K562 (cell line): ENCODE results near the gene DMAC2L. TPM values are rescaled to one million over a fixed set of nuclear protein-coding genes. Genes with fewer than 3 reads are reported as not detected.

Experiments used
- AFF1 ChIP-seq, 2 experiments: fragments of 450-650 bp; IDR thresholded peaks; 2 replicates each; pipeline ENCODE4 v1.6.1; 2018; ENCODE audit warnings: mild to moderate bottlenecking in 2 of 2, low read depth in 1 of 2; ENCODE audit not compliant: partially characterized antibody in 2 of 2
- HES1 ChIP-seq: fragments of 450-650 bp; IDR thresholded peaks from 2 replicates; pipeline ENCODE4 v1.6.1; 2016; ENCODE audit warnings: low read depth, mild to moderate bottlenecking, moderate library complexity
- HOMEZ ChIP-seq: fragments of 250-450 bp; sonication (Bioruptor Pico); IDR thresholded peaks from 2 replicates; pipeline ENCODE4 v1.4.0; 2020; ENCODE audit warnings: mild to moderate bottlenecking, moderate library complexity
- LEF1 ChIP-seq: fragments of 450-650 bp; IDR thresholded peaks from 2 replicates; pipeline ENCODE4 v1.6.1; 2016; ENCODE audit warnings: mild to moderate bottlenecking
- RNF219 ChIP-seq: fragments of 250-450 bp; sonication (Bioruptor Pico); IDR thresholded peaks from 2 replicates; pipeline ENCODE4 v1.5.0; 2022; ENCODE audit warnings: mild to moderate bottlenecking
- SIX5 ChIP-seq, 2 experiments: IDR thresholded peaks; 2 replicates each; pipeline ENCODE4 v1.6.1; 2011; ENCODE audit warnings: low read length in 2 of 2, borderline replicate concordance in 1 of 2, low read depth in 1 of 2, mild to moderate bottlenecking in 1 of 2, moderate library complexity in 1 of 2; ENCODE audit not compliant: insufficient read depth in 1 of 2
- SOX6 ChIP-seq: fragments of 450-650 bp; IDR thresholded peaks from 2 replicates; pipeline ENCODE4 v1.6.1; 2014; ENCODE audit warnings: mild to moderate bottlenecking
- STAT6 ChIP-seq: sonication (generic); formaldehyde crosslinking; IDR thresholded peaks from 2 replicates; pipeline ENCODE4 v1.8.1; 2023; ENCODE audit warnings: mild to moderate bottlenecking, missing genetic modification reagents
- ZBTB34 ChIP-seq: fragments of 250-450 bp; sonication (Bioruptor Pico); IDR thresholded peaks from 2 replicates; pipeline ENCODE4 v1.8.0; 2021; ENCODE audit warnings: mild to moderate bottlenecking, moderate library complexity
- ZBTB43 ChIP-seq: sonication (generic); formaldehyde crosslinking; IDR thresholded peaks from 2 replicates; pipeline ENCODE4 v1.8.0; 2023; ENCODE audit warnings: mild to moderate bottlenecking, missing genetic modification reagents
- ZNF165 ChIP-seq: fragments of 250-450 bp; sonication (Bioruptor Pico); IDR thresholded peaks from 2 replicates; pipeline ENCODE4 v1.4.0; 2020; ENCODE audit warnings: borderline replicate concordance
- ZNF23 ChIP-seq: fragments of 250-450 bp; sonication (Bioruptor Pico); IDR thresholded peaks from 2 replicates; pipeline ENCODE4 v1.4.0; 2020; ENCODE audit warnings: mild to moderate bottlenecking
- polyA plus RNA-seq, 8 experiments: library from polyadenylated mRNA; depleted of rRNA in 4 of 8; stranded (reverse) in 5 of 8; unstranded in 3 of 8; fragments of >200 nt; fragmentation: Nextera tagmentation in 2 of 8; fragmentation: Illumina TruSeq in 1 of 8; extraction: Ambion mirVana in 2 of 8; extraction: Trizol in 1 of 8; gene quantifications; 2 replicates each; pipeline versions ENCODE4 v1.2.1 to v1.2.3, GENCODE V29; 2011 to 2014; ENCODE audit warnings: inconsistent platforms in 1 of 8, missing spikeins in 1 of 8
- total RNA-seq, 7 experiments: library from RNA; depleted of rRNA in 6 of 7; stranded (reverse); fragments of >200 nt in 6 of 7; fragmentation: Illumina TruSeq in 2 of 7; extraction: Trizol in 2 of 7; gene quantifications; 2 replicates each; pipeline versions ENCODE4 v1.2.1 to v1.2.3, GENCODE V29; 2011 to 2021; ENCODE audit warnings: low replicate concordance in 1 of 7

Gene DMAC2L
- total and polyA plus RNA-seq, 9 of the 15 experiments (the other 6 are each of a cell fraction or from before 2014, with no cell fraction given): 4.0 to 37.2 (median 9.3) TPM

GRCh38 chr14:50321009-50321660, 9.0 kb downstream of the DMAC2L start (continued):
- TF ChIP-seq HOMEZ (CRISPR knock-in tag) (no peak), HES1 (no peak), AFF1 (IDR thresholded peaks at IDR 0.05; ENCODE audit: low read depth in 1 of 2, partially characterized antibody in 2 of 2) (peak; percentile 58 to 64), ZBTB34 (no peak), RNF219 (CRISPR knock-in tag) (no peak), ZBTB43 (CRISPR knock-in tag) (no peak), LEF1 (peak; percentile 26; the same call in 1 of the 2 replicates), SOX6 (peak; percentile 82), SIX5 (IDR thresholded peaks at IDR 0.05; ENCODE audit: borderline replicate concordance in 1 of 2, insufficient read depth in 1 of 2, low read depth in 1 of 2, low read length in 2 of 2) (no peak), ZNF165 (CRISPR knock-in tag) (no peak), STAT6 (CRISPR knock-in tag) (no peak), ZNF23 (CRISPR knock-in tag) (no peak)
